ENCODE measurements around the gene PKDREJ. TPM values are rescaled to one million over a fixed set of nuclear protein-coding genes. Genes with fewer than 3 reads are reported as not detected.
"Not testable (repeated sequence)": the region's sequence is repeated elsewhere in the genome, so short reads cannot be mapped to it uniquely, and the experiment has no call there.

The PKDREJ gene, protein sequence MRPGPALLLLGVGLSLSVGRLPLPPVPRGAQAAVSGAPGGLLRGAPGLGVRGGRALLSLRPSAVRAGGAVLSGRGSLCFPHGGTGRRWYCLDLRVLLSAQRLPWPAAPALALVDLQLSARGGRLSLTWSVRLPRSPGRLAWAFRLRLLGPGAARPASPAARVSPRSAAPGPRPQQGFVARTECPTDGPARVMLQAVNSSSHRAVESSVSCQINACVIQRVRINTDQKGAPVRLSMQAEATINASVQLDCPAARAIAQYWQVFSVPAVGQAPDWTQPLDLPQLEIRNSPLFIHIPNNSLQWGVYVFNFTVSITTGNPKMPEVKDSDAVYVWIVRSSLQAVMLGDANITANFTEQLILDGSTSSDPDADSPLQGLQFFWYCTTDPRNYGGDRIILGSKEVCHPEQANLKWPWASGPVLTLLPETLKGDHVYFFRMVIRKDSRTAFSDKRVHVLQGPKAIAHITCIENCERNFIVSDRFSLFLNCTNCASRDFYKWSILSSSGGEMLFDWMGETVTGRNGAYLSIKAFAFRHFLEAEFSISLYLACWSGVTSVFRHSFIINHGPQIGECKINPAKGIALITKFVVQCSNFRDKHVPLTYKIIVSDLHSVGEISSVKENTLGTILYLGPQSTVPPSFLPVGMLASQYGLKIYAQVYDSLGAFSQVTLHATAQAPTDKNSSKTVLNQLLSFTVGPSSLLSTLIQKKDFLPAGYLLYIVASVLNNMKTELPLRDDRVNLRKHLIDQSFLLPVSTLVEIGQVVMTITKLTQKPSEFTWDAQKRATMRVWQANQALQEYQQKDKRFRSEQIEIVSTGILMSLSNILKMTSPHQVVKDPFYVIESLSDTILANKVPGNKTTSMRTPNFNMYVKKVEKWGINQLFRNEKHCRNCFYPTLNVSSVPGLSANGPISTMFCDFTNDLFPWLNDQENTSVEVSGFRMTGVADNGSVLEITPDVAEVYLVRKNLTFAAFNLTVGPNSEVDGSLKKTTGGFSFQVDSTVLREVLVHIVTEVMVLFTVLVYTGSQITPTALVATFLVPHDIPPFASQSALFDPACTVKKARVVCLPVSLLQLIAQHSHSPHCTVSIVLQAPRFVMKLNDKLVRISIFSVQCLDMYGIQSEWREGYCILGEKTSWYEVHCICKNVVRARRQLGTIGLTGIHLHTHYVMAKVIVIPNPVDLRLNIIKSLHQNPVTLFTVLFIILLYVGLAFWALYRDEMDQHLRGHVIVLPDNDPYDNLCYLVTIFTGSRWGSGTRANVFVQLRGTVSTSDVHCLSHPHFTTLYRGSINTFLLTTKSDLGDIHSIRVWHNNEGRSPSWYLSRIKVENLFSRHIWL (N-terminal part only)
- total RNA-seq (2021; ENCODE audit: unreplicated experiment): not detected
- not detected for polyA plus RNA-seq (2012; ENCODE audit: insufficient read length)
- Bru-seq, nascent RNA: not detected
- percentile 9 among the genes with signal in this experiment for BruChase-seq, experiment 1, labeled RNA remaining after a 2-hour chase
- BruChase-seq, experiment 2, labeled RNA remaining after a 6-hour chase: percentile 10 among the genes with signal in this experiment
- long read RNA-seq: 0 reads

DNA sequence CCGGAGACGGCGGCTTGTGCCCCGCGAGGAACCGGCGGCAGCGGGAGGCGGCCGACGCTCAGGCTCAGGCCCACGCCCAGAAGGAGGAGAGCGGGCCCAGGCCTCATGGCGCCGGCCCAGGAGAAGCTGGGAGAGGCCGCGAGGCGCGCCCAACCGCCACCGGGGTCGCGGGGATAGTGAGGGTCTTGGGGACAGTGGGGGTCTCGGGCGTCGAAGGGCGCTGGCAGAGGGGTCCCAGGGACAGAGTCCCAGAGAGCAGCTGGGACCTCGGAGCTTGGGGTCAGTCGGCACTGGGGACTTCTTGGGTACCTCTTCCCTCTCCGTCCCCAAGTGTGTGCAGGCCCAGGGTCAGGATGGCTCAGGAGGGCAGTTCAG, at the start of gene PKDREJ:
Gene PKDREJ (minus strand): TSS at position 128 of the 375 bp plus-strand sequence. CDS start 21 bp downstream, at position 107.
- no TSS peak for BruUV-seq (replicated peaks)
- CTCF ChIA-PET: no interaction called here

DNA sequence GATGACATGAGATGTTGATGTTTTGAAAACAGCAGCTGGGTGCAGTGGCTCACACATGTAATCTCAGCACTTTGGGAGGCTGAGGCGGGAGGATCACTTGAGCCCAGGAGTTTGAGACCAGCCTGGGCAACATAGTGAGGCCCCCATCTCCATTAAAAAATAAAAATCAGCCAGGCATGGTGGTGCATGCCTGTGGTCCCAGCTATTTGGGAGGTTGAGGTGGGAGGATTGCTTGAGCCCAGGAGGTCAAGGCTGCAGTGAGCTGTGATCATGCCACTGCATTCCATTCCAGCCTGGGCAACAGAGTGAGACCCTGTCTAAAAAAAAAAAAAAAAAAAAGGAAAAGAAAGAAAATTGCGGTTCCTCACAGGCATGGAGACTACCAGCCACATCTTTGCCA, 49.7 kb upstream of the PKDREJ start:
- ATAC-seq; BruUV-seq (replicated peaks); DNase-seq (ENCODE audit: low read depth, low spot score); H3K36me3 ChIP-seq (ENCODE audit: control insufficient read depth, insufficient read depth, low read length); CTCF ChIA-PET; H3K9me3 ChIP-seq (ENCODE audit: control insufficient read depth, insufficient read depth, low read depth, low read length); H3K27ac ChIP-seq (ENCODE audit: low read length); H3K4me1 ChIP-seq (ENCODE audit: control insufficient read depth, insufficient read depth, low read length); H3K27me3 ChIP-seq (ENCODE audit: control insufficient read depth, insufficient read depth, low read length); H3K4me3 ChIP-seq (ENCODE audit: low read depth in 2 of 2, low read length in 2 of 2): not testable (repeated sequence)
- intact Hi-C loops (cut with micrococcal nuclease; ENCODE audit: unreplicated experiment) (loop anchor here (5.0 kb wide), 1 partner anchor 316 kb away; no protein-coding TSS in a partner anchor), in situ Hi-C loops (cut with HindIII; ENCODE audit: low pct_unique_long_range_greater_than_20kb, low sequenced_read_pairs) (loop anchor here (25.0 kb wide), 1 partner anchor 301 kb away; no protein-coding TSS in a partner anchor)
- POLR2A ChIA-PET: interaction anchor here (0.7 kb wide), 1 partner anchor 58 kb away, joined by 8 read pairs; no protein-coding TSS in a partner anchor

More for the DNA sequence above, at the start of gene PKDREJ:
- Histone ChIP-seq H3K4me3 (ENCODE audit: low read depth in 2 of 2, low read length in 2 of 2) (no peak within 1 kb of the TSS), H3K9me3 (ENCODE audit: control insufficient read depth, insufficient read depth, low read depth, low read length) (no peaks in the 10 kb centered on the region), H3K36me3 (ENCODE audit: control insufficient read depth, insufficient read depth, low read length) (no peaks in the 10 kb centered on the region), H3K27me3 (ENCODE audit: control insufficient read depth, insufficient read depth, low read length) (no peaks in the 10 kb centered on the region), H3K27ac (ENCODE audit: low read length) (no peak within 1 kb of the TSS), H3K4me1 (ENCODE audit: control insufficient read depth, insufficient read depth, low read length) (no peaks in the 10 kb centered on the region)
- no peak for DNase-seq (ENCODE audit: low read depth, low spot score)
- ATAC-seq: no peak
- TF ChIP-seq SIN3A (IDR thresholded peaks at IDR 0.05; ENCODE audit: borderline replicate concordance, insufficient read depth, low read depth, low read length): no peak
- TF ChIP-seq POLR2AphosphoS5 (IDR thresholded peaks at IDR 0.05; ENCODE audit: low read depth, low read length): no peak
- TF ChIP-seq, protein P1, sequence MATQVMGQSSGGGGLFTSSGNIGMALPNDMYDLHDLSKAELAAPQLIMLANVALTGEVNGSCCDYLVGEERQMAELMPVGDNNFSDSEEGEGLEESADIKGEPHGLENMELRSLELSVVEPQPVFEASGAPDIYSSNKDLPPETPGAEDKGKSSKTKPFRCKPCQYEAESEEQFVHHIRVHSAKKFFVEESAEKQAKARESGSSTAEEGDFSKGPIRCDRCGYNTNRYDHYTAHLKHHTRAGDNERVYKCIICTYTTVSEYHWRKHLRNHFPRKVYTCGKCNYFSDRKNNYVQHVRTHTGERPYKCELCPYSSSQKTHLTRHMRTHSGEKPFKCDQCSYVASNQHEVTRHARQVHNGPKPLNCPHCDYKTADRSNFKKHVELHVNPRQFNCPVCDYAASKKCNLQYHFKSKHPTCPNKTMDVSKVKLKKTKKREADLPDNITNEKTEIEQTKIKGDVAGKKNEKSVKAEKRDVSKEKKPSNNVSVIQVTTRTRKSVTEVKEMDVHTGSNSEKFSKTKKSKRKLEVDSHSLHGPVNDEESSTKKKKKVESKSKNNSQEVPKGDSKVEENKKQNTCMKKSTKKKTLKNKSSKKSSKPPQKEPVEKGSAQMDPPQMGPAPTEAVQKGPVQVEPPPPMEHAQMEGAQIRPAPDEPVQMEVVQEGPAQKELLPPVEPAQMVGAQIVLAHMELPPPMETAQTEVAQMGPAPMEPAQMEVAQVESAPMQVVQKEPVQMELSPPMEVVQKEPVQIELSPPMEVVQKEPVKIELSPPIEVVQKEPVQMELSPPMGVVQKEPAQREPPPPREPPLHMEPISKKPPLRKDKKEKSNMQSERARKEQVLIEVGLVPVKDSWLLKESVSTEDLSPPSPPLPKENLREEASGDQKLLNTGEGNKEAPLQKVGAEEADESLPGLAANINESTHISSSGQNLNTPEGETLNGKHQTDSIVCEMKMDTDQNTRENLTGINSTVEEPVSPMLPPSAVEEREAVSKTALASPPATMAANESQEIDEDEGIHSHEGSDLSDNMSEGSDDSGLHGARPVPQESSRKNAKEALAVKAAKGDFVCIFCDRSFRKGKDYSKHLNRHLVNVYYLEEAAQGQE (IDR thresholded peaks at IDR 0.05; ENCODE audit: insufficient read depth in 1 of 2, low read depth in 2 of 2, low read length in 1 of 2): no peak
- no peak for TF ChIP-seq TCF7L2 (IDR thresholded peaks at IDR 0.05; ENCODE audit: low read depth, low read length)
- TF ChIP-seq, protein P2, sequence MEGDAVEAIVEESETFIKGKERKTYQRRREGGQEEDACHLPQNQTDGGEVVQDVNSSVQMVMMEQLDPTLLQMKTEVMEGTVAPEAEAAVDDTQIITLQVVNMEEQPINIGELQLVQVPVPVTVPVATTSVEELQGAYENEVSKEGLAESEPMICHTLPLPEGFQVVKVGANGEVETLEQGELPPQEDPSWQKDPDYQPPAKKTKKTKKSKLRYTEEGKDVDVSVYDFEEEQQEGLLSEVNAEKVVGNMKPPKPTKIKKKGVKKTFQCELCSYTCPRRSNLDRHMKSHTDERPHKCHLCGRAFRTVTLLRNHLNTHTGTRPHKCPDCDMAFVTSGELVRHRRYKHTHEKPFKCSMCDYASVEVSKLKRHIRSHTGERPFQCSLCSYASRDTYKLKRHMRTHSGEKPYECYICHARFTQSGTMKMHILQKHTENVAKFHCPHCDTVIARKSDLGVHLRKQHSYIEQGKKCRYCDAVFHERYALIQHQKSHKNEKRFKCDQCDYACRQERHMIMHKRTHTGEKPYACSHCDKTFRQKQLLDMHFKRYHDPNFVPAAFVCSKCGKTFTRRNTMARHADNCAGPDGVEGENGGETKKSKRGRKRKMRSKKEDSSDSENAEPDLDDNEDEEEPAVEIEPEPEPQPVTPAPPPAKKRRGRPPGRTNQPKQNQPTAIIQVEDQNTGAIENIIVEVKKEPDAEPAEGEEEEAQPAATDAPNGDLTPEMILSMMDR (IDR thresholded peaks at IDR 0.05): no peak
- POLR2A ChIA-PET: no interaction called here
- intact Hi-C loops (cut with micrococcal nuclease; ENCODE audit: unreplicated experiment): no loop called here
- in situ Hi-C loops (cut with HindIII; ENCODE audit: low pct_unique_long_range_greater_than_20kb, low sequenced_read_pairs): no loop called here
